GM21360 (cell line): Measurements from ENCODE around the gene KRTAP5-6.

Experiments used
- ATAC-seq: cut with Tn5 transposase; IDR thresholded peaks from one replicate; pipeline ENCODE4 v1.9.1; 2021; ENCODE audit warnings: mild to moderate bottlenecking, moderate library complexity; ENCODE audit not compliant: unreplicated experiment

The KRTAP5-6 gene, protein sequence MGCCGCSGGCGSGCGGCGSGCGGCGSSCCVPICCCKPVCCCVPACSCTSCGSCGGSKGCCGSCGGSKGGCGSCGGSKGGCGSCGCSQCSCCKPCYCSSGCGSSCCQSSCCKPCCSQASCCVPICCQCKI

GRCh38 chr11:1696608-1697570, at the start of gene KRTAP5-6:
Gene KRTAP5-6 (plus strand): TSS chr11:1697195. CDS start chr11:1697246, 51 bp downstream.
- no peak for ATAC-seq

GRCh38 chr11:1647901-1648652, 48.9 kb upstream of the KRTAP5-6 start:
- no peak for ATAC-seq

DNA sequence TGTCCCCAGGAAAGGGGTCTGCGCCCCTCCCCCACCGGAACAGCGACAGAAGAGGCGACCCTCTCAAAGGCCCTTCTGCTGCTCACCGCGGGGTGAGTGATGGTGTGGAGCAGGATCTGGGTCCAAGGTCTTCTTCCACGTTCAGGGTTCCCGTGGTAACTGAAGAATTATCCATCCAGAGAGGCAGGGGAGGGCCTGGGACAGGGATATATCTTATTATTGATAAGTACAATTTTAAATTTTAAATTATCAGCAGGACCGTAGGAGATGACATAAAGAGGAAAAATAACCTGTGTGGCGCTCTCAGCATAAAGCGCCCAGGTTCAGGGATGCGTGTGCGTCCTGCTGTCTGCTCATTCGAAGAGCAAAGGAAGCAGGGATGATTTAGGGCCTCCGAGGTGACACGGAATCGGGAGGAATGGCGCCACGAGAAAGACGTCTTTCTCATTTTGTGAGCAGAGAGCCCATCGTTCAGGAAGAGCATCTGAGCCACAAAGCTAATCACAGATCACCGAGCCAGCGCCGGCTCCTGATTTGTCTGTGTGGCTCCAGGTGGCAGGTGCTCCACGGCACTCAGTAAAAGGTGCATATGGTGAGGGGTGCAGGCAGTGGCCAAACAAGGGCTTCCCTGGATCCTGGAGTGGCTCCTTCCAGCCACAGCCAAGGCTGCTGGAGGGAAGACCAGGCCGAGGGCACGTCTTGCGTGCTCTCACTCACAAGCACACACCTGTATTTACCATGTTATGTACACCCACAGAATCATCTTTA, 48.2 kb upstream of the KRTAP5-6 start:
- ATAC-seq = no peak

GRCh38 chr11:1650034-1650917, 46.7 kb upstream of the KRTAP5-6 start:
- ATAC-seq = no peak

GRCh38 chr11:1650918-1651262, 46.1 kb upstream of the KRTAP5-6 start:
- ATAC-seq = no peak

- ATAC-seq = no peak
Observed at GRCh38 chr11:1651411-1651980, 45.5 kb upstream of the KRTAP5-6 start.

- no peak for ATAC-seq
Observed at GRCh38 chr11:1652026-1652425, 45.0 kb upstream of the KRTAP5-6 start.

- no peak for ATAC-seq
Observed at GRCh38 chr11:1652442-1652770, 44.6 kb upstream of the KRTAP5-6 start.

- no peak for ATAC-seq
Observed at GRCh38 chr11:1652771-1653540, 44.0 kb upstream of the KRTAP5-6 start.

- no peak for ATAC-seq
Observed at GRCh38 chr11:1653541-1654387, 43.2 kb upstream of the KRTAP5-6 start.

DNA sequence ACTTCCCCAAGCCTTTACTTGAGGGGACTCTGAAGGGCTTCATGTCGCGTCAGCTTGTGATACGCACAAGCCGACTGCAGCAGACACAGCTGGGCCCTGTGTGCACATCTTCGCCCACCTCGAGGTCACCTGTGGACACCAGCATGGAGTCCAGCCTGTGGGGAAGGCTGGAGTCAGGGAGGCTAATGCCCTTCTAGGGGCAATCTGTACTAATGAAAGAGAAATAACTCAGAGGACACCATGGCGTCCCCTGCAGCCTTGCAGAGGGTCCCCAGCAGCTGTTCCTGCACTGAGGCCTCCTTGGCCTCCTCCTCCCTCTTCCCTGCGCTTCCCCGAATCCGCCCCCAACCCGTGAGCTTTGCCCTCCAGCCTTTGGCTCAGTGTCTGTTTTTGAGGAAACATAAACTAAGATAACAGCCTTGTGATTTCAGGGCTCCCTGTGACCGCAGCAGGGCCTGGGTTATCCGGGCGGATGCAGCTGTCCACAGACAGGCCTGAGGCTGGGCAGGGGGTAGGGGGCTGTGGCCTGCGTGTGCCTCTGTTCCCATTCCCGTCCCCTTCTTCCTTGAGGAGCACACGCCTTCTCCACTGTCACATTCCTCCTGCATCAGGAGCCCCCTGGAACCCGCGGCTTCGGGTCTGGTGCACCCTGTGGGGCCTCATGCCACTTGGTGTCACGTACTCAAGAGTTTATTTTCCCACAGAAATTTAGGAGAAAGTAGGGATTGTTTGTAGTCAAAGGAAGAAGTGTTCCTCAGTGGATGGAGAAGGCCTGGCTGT, 42.4 kb upstream of the KRTAP5-6 start:
- ATAC-seq = no peak

GRCh38 chr11:1655168-1656060, 41.6 kb upstream of the KRTAP5-6 start:
- ATAC-seq = no peak

GRCh38 chr11:1656061-1656441, 40.9 kb upstream of the KRTAP5-6 start:
- no peak for ATAC-seq

- no peak for ATAC-seq
Observed at GRCh38 chr11:1656670-1657069, 40.3 kb upstream of the KRTAP5-6 start.

GRCh38 chr11:1659506-1659905, 37.5 kb upstream of the KRTAP5-6 start:
- no peak for ATAC-seq

DNA sequence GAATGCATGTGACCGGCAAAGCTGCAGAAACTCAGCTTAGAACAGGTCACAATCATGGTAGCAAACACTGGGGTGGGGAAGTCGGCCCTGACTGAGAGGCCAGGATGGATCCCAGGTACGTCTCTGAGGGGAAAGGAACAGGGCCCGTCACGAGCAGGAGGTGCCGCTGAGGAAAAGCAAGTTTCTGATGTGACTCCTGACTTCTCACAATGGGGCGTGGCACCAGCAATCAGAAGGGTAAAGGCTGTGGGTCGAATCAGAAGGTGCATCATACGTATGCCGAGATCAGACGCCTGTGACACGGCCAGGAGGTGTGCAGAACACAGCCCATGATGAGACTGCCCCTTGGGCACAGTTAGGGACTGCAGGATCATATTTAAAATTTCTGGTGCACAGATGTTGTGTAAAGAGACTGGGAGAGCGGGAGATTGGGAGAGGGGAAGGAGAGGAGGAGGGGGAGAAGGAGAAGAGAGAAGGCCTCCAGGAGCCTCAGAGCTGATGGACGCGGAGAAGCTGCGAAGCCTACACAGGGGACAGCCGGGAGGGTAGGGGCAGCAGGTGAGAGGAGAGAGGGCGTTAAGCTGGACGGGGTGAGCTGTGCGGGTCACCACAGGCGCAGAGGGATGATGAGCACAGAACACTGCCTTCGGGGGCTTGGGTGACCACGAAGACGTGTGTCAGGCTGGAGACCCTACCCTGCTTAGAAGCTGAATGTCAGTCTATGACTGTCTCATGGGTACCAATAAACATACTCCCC, 36.7 kb upstream of the KRTAP5-6 start:
- no peak for ATAC-seq
